DMS114 treated with DMSO at 0.1 percent for 48 hours (cell line): ENCODE measurements around the gene JCHAIN.
"Not testable (repeated sequence)": the region's sequence is repeated elsewhere in the genome, so short reads cannot be mapped to it uniquely, and the experiment has no call there.

Experiments
- DNase-seq: peaks from one replicate; lab custom pipeline; 2025; ENCODE audit not compliant: unreplicated experiment; lab: John Stamatoyannopoulos, UW

The JCHAIN gene

GRCh38 chr4:70650741-70651140 lies 15.6 kb downstream of the JCHAIN start:
- DNase-seq, result not testable (repeated sequence)

- DNase-seq, result no peak
These were observed 26.1 kb downstream of the JCHAIN start for GRCh38 chr4:70640192-70640591.

- DNase-seq, result no peak
These were observed 28.9 kb downstream of the JCHAIN start for GRCh38 chr4:70637239-70637913.

GRCh38 chr4:70634482-70634881 lies 31.8 kb downstream of the JCHAIN start:
- no peak for DNase-seq

- no peak for DNase-seq
These were observed 34.3 kb downstream of the JCHAIN start for GRCh38 chr4:70632028-70632427.

- DNase-seq, result no peak
These were observed 36.1 kb downstream of the JCHAIN start for GRCh38 chr4:70630162-70630561.

GRCh38 chr4:70629469-70630090 lies 36.7 kb downstream of the JCHAIN start:
- no peak for DNase-seq

GRCh38 chr4:70628444-70628843 lies 37.9 kb downstream of the JCHAIN start, which contains the start of gene ENAM:
TSS of gene ENAM (plus strand) at chr4:70628744. CDS start at chr4:70629501, 757 bp downstream.
- no peak for DNase-seq

- no peak for DNase-seq
These were observed 38.7 kb downstream of the JCHAIN start for GRCh38 chr4:70627620-70628019.

- no peak for DNase-seq
These were observed 42.0 kb downstream of the JCHAIN start for GRCh38 chr4:70624226-70624793.

- no peak for DNase-seq
These were observed 43.0 kb downstream of the JCHAIN start for GRCh38 chr4:70623323-70623722.

GRCh38 chr4:70619778-70620177 lies 46.5 kb downstream of the JCHAIN start:
- DNase-seq, result no peak

- DNase-seq, result no peak
These were observed 47.0 kb downstream of the JCHAIN start for GRCh38 chr4:70619288-70619687.

- no peak for DNase-seq
These were observed 52.1 kb downstream of the JCHAIN start for GRCh38 chr4:70614184-70614555.

GRCh38 chr4:70613306-70614183 lies 52.8 kb downstream of the JCHAIN start:
- no peak for DNase-seq

GRCh38 chr4:70608324-70608723 lies 58.0 kb downstream of the JCHAIN start:
- DNase-seq, result no peak

- no peak for DNase-seq
These were observed 58.9 kb downstream of the JCHAIN start for GRCh38 chr4:70607334-70607853.

GRCh38 chr4:70606459-70606858 lies 59.8 kb downstream of the JCHAIN start:
- DNase-seq, result no peak
